GM23248 (cell line): Measurements from ENCODE around the gene ARHGAP26.

ENCODE experiments used
- EZH2 ChIP-seq: fragments of 200-600 bp; sonication (generic); IDR thresholded peaks from 2 replicates; pipeline ENCODE4 v1.6.1; 2018; ENCODE audit warnings: antibody characterized with exemption, mild to moderate bottlenecking; ENCODE audit not compliant: insufficient read depth, poor library complexity, severe bottlenecking
- EZH2phosphoT487 ChIP-seq: fragments of 200-600 bp; sonication (generic); IDR thresholded peaks from 2 replicates; pipeline ENCODE4 v1.6.1; 2018; ENCODE audit warnings: antibody characterized with exemption, moderate library complexity, mild to moderate bottlenecking, low read depth; ENCODE audit not compliant: insufficient read depth

DNA sequence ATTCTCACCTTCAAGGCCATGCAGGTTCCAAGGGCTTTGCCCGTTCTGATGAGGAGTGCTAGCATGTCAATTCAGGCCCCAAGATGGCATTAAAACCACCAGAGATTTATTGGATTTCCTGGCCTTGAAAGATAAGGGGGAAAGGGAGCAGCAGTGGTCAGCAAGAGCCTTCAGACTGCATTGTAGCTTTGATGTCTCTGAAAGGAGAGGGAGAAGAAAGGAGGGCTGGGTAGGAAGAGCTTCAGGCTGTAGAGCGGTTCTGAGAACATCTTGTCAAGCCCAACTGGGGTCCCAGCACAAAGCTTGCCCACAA, 42.5 kb upstream of the ARHGAP26 start:
- TF ChIP-seq EZH2phosphoT487 (no peak), EZH2 (no peak)
